Measurements from ENCODE around the gene PUDP.
A peak's percentile ranks its signal among the peaks of the same experiment; 100 is the strongest.
"Not testable (repeated sequence)": the region's sequence is repeated elsewhere in the genome, so short reads cannot be mapped to it uniquely, and the experiment has no call there.

PUDP gene

GRCh38 chrX:7109049-7109531 is 38.9 kb downstream of the PUDP start:
- no peak for DNase-seq

- no peak for DNase-seq
These were observed 39.9 kb downstream of the PUDP start for GRCh38 chrX:7108030-7108429.

GRCh38 chrX:7106649-7107048 is 41.3 kb downstream of the PUDP start:
- DNase-seq = no peak

- no peak for DNase-seq
These were observed 45.8 kb downstream of the PUDP start for GRCh38 chrX:7102119-7102518.

GRCh38 chrX:7100022-7100421 is 47.9 kb downstream of the PUDP start:
- DNase-seq = no peak

- DNase-seq = not testable (repeated sequence)
These were observed 52.3 kb downstream of the PUDP start for GRCh38 chrX:7095657-7096056.

- DNase-seq = no peak
These were observed 54.6 kb downstream of the PUDP start for GRCh38 chrX:7093305-7093704.

GRCh38 chrX:7092543-7092942 is 55.4 kb downstream of the PUDP start:
- DNase-seq = no peak

GRCh38 chrX:7091923-7092322 is 56.0 kb downstream of the PUDP start:
- DNase-seq = no peak

- DNase-seq = no peak
These were observed 57.3 kb downstream of the PUDP start for GRCh38 chrX:7090641-7091040.

- no peak for DNase-seq
These were observed 58.9 kb downstream of the PUDP start for GRCh38 chrX:7088968-7089615.

GRCh38 chrX:7086384-7086783 is 61.6 kb downstream of the PUDP start:
- DNase-seq = no peak

- DNase-seq = no peak
These were observed 62.1 kb downstream of the PUDP start for GRCh38 chrX:7085879-7086278.

- DNase-seq = no peak
These were observed 63.1 kb downstream of the PUDP start for GRCh38 chrX:7084841-7085240.

- DNase-seq = peak; percentile 66
These were observed 64.2 kb downstream of the PUDP start for GRCh38 chrX:7083468-7084396.

GRCh38 chrX:7083021-7083420 is 64.9 kb downstream of the PUDP start:
- no peak for DNase-seq

- no peak for DNase-seq
These were observed 65.4 kb downstream of the PUDP start for GRCh38 chrX:7082556-7082955.

GRCh38 chrX:7077241-7078230 is 70.4 kb downstream of the PUDP start:
- DNase-seq = no peak

- DNase-seq = no peak
These were observed 71.7 kb downstream of the PUDP start for GRCh38 chrX:7076245-7076661.

GRCh38 chrX:7074908-7075204 is 73.1 kb downstream of the PUDP start:
- DNase-seq = no peak

- DNase-seq = no peak
These were observed 73.6 kb downstream of the PUDP start for GRCh38 chrX:7074148-7074907.

GRCh38 chrX:7073336-7073735 is 74.6 kb downstream of the PUDP start:
- DNase-seq = no peak
